ENCODE results near the gene PLA2G6. TPM values are rescaled to one million over a fixed set of nuclear protein-coding genes. Genes with fewer than 3 reads are reported as not detected.

PLA2G6 gene
- total RNA-seq, 2 experiments from 2014 or later = 65.0 to 72.0 TPM

- Mint-ChIP-seq H3K4me3 (no peak overlapping the region), H3K36me3 (ENCODE audit: low read depth) (peaks cover 1% of the 10 kb centered on the region), H3K4me1 (no peaks in the 10 kb centered on the region), H3K27me3 (no peaks in the 10 kb centered on the region), H3K9me3 (no peaks in the 10 kb centered on the region), H3K27ac (no peak overlapping the region)
- CTCF ChIA-PET = interaction anchor here (0.6 to 1.7 kb wide), 5 partner anchors 7 to 159 kb away, joined by 3 to 7 read pairs (median 4); no protein-coding TSS in a partner anchor
- DNase-seq = peak; percentile 82
- POLR2A ChIA-PET = no interaction called here
Measured at GRCh38 chr22:38114484-38115398, 66.9 kb downstream of the PLA2G6 start.

- H3K36me3 Mint-ChIP-seq (ENCODE audit: low read depth) = peaks cover 1% of the 10 kb centered on the region
- no peaks in the 10 kb centered on the region for H3K9me3 Mint-ChIP-seq
- no peaks in the 10 kb centered on the region for H3K27me3 Mint-ChIP-seq
- ChIA-PET CTCF (no interaction called here), POLR2A (no interaction called here)
- no peak for DNase-seq
- H3K4me3 Mint-ChIP-seq = no peak overlapping the region
- no peak overlapping the region for H3K27ac Mint-ChIP-seq
- H3K4me1 Mint-ChIP-seq = no peaks in the 10 kb centered on the region
Measured at GRCh38 chr22:38112381-38112780, 69.2 kb downstream of the PLA2G6 start.

GRCh38 chr22:38111925-38112355, 69.7 kb downstream of the PLA2G6 start:
- Mint-ChIP-seq H3K4me1 (no peaks in the 10 kb centered on the region), H3K4me3 (no peak overlapping the region), H3K27ac (no peak overlapping the region), H3K36me3 (ENCODE audit: low read depth) (peaks cover 1% of the 10 kb centered on the region), H3K9me3 (no peaks in the 10 kb centered on the region), H3K27me3 (no peaks in the 10 kb centered on the region)
- no peak for DNase-seq
- ChIA-PET CTCF (no interaction called here), POLR2A (no interaction called here)

GRCh38 chr22:38110863-38111852, 70.5 kb downstream of the PLA2G6 start:
- CTCF ChIA-PET = interaction anchor here (2.0 kb wide), 1 partner anchor 11 kb away, joined by 8 read pairs; no protein-coding TSS in a partner anchor
- DNase-seq = no peak
- no peaks in the 10 kb centered on the region for H3K9me3 Mint-ChIP-seq
- peaks cover 2% of the 10 kb centered on the region for H3K4me1 Mint-ChIP-seq
- H3K4me3 Mint-ChIP-seq = no peak overlapping the region
- H3K27ac Mint-ChIP-seq = no peak overlapping the region
- H3K27me3 Mint-ChIP-seq = no peaks in the 10 kb centered on the region
- H3K36me3 Mint-ChIP-seq (ENCODE audit: low read depth) = peaks cover 1% of the 10 kb centered on the region
- POLR2A ChIA-PET = no interaction called here

- Mint-ChIP-seq H3K27me3 (no peaks in the 10 kb centered on the region), H3K4me1 (peaks cover 6% of the 10 kb centered on the region), H3K9me3 (no peaks in the 10 kb centered on the region), H3K27ac (no peak within 1 kb of the TSS), H3K36me3 (ENCODE audit: low read depth) (peaks cover 1% of the 10 kb centered on the region), H3K4me3 (no peak within 1 kb of the TSS)
- ChIA-PET CTCF (interaction anchor here (0.6 to 2.0 kb wide), 2 partner anchors 10 to 61 kb away, joined by 4 to 8 read pairs; no protein-coding TSS in a partner anchor), POLR2A (no interaction called here)
- DNase-seq = no peak
Measured at GRCh38 chr22:38110008-38110862, 71.4 kb downstream of the PLA2G6 start, which contains the start of gene BAIAP2L2. Gene BAIAP2L2 (minus strand): TSS chr22:38110684. CDS start chr22:38110525, 159 bp downstream.

- no peak overlapping the region for H3K27ac Mint-ChIP-seq
- H3K4me3 Mint-ChIP-seq = no peak overlapping the region
- H3K9me3 Mint-ChIP-seq = no peaks in the 10 kb centered on the region
- no peak for DNase-seq
- ChIA-PET CTCF (interaction anchor here (0.6 to 2.0 kb wide), 2 partner anchors 9 to 61 kb away, joined by 4 to 8 read pairs; no protein-coding TSS in a partner anchor), POLR2A (no interaction called here)
- peaks cover 12% of the 10 kb centered on the region for H3K4me1 Mint-ChIP-seq
- peaks cover 1% of the 10 kb centered on the region for H3K36me3 Mint-ChIP-seq (ENCODE audit: low read depth)
- H3K27me3 Mint-ChIP-seq = no peaks in the 10 kb centered on the region
Measured at GRCh38 chr22:38109371-38110001, 72.1 kb downstream of the PLA2G6 start.

GRCh38 chr22:38108561-38109319, 72.9 kb downstream of the PLA2G6 start:
- ChIA-PET CTCF (no interaction called here), POLR2A (no interaction called here)
- Mint-ChIP-seq H3K27ac (no peak overlapping the region), H3K4me3 (no peak overlapping the region), H3K9me3 (no peaks in the 10 kb centered on the region), H3K4me1 (peaks cover 17% of the 10 kb centered on the region), H3K27me3 (no peaks in the 10 kb centered on the region), H3K36me3 (ENCODE audit: low read depth) (peaks cover 1% of the 10 kb centered on the region)
- no peak for DNase-seq

GRCh38 chr22:38107692-38108515, 73.7 kb downstream of the PLA2G6 start:
- no peaks in the 10 kb centered on the region for H3K27me3 Mint-ChIP-seq
- DNase-seq = no peak
- no peaks in the 10 kb centered on the region for H3K9me3 Mint-ChIP-seq
- POLR2A ChIA-PET = no interaction called here
- H3K27ac Mint-ChIP-seq = no peak overlapping the region
- CTCF ChIA-PET = interaction anchor here (1.0 kb wide), 1 partner anchor 122 kb away, joined by 3 read pairs; no protein-coding TSS in a partner anchor
- peaks cover 1% of the 10 kb centered on the region for H3K36me3 Mint-ChIP-seq (ENCODE audit: low read depth)
- H3K4me3 Mint-ChIP-seq = no peak overlapping the region
- H3K4me1 Mint-ChIP-seq = peaks cover 17% of the 10 kb centered on the region

- DNase-seq = no peak
- Mint-ChIP-seq H3K9me3 (no peaks in the 10 kb centered on the region), H3K4me3 (no peak overlapping the region), H3K36me3 (ENCODE audit: low read depth) (no peaks in the 10 kb centered on the region), H3K27me3 (no peaks in the 10 kb centered on the region), H3K4me1 (peaks cover 17% of the 10 kb centered on the region), H3K27ac (no peak overlapping the region)
- ChIA-PET CTCF (interaction anchor here (0.6 to 1.0 kb wide), 2 partner anchors 10 to 123 kb away, joined by 3 read pairs; no protein-coding TSS in a partner anchor), POLR2A (no interaction called here)
Measured at GRCh38 chr22:38106814-38107578, 74.6 kb downstream of the PLA2G6 start.

- H3K36me3 Mint-ChIP-seq (ENCODE audit: low read depth) = no peaks in the 10 kb centered on the region
- no peak overlapping the region for H3K27ac Mint-ChIP-seq
- no peaks in the 10 kb centered on the region for H3K27me3 Mint-ChIP-seq
- H3K4me3 Mint-ChIP-seq = no peak overlapping the region
- H3K9me3 Mint-ChIP-seq = no peaks in the 10 kb centered on the region
- peaks cover 17% of the 10 kb centered on the region for H3K4me1 Mint-ChIP-seq
- no peak for DNase-seq
- POLR2A ChIA-PET = no interaction called here
- CTCF ChIA-PET = no interaction called here
Measured at GRCh38 chr22:38104084-38104483, 77.5 kb downstream of the PLA2G6 start.

All from activated CD4-positive, alpha-beta T cell treated with anti-CD3 and anti-CD28 coated beads, Interleukin-2, amount 10 ng/mL, durations not matched to agents 7 days and 5 days (primary cell).